Tibial nerve (tissue), 4 donors: ENCODE measurements around the gene UGT1A8. TPM values are rescaled to one million over a fixed set of nuclear protein-coding genes. Genes with fewer than 3 reads are reported as not detected.

Source experiments
- DNase-seq, 2 donors: peaks; one replicate each; pipeline ENCODE4 v3.0.0-alpha.2; 2019; ENCODE audit warnings: low spot score in 2 of 2
- H3K27ac ChIP-seq, 4 donors: fragments of 200-600 bp; sonication (generic) in 3 of 4; one replicate each; pipeline ENCODE4 v1.5.1; 2017 to 2019; ENCODE audit warnings: mild to moderate bottlenecking in 1 of 4
- H3K27me3 ChIP-seq, 2 donors: fragments of 200-600 bp; sonication (generic) in 1 of 2; one replicate each; pipeline versions ENCODE4 v1.5.1 to v1.6.0; 2017 to 2019
- H3K36me3 ChIP-seq, 3 donors: fragments of 200-600 bp; sonication (generic); one replicate each; pipeline ENCODE4 v1.5.1; 2018 to 2019
- H3K4me1 ChIP-seq, 4 donors: fragments of 200-600 bp; sonication (generic) in 3 of 4; one replicate each; pipeline ENCODE4 v1.5.1; 2017 to 2019
- H3K4me3 ChIP-seq, 4 donors: fragments of 200-600 bp; sonication (generic) in 3 of 4; one replicate each; pipeline ENCODE4 v1.5.1; 2017 to 2019; ENCODE audit warnings: mild to moderate bottlenecking in 1 of 4, moderate library complexity in 1 of 4
- H3K9me3 ChIP-seq, 4 donors: fragments of 200-600 bp; sonication (generic) in 3 of 4; one replicate each; pipeline ENCODE4 v1.5.1; 2017 to 2019
- CTCF ChIP-seq, 5 experiments: fragments of 200-600 bp in 3 of 5; fragments of 450-650 bp in 2 of 5; sonication (generic) in 3 of 5; IDR thresholded peaks; one replicate each; pipeline ENCODE4 v1.5.1; 2016 to 2019; ENCODE audit warnings: antibody characterized with exemption in 5 of 5, mild to moderate bottlenecking in 3 of 5, moderate library complexity in 2 of 5
- EP300 ChIP-seq, 2 donors: sonication (generic); formaldehyde crosslinking; IDR thresholded peaks; one replicate each; pipeline ENCODE4 v1.6.1; 2017; ENCODE audit warnings: antibody characterized with exemption in 2 of 2, mild to moderate bottlenecking in 1 of 2
- POLR2A ChIP-seq, 2 donors: fragments of 450-650 bp; IDR thresholded peaks; one replicate each; pipeline ENCODE4 v1.6.1; 2017; ENCODE audit warnings: antibody characterized with exemption in 2 of 2, mild to moderate bottlenecking in 2 of 2, moderate library complexity in 2 of 2
- whole genome bisulfite sequencing, 2 donors: methylation state at CpG; one replicate each; pipeline ENCODE4 v1.1.5; 2018; 5-methylcytosine and 5-hydroxymethylcytosine counted together
- total RNA-seq, 4 donors: library from RNA; depleted of rRNA; stranded (reverse); fragments of >200 nt; gene quantifications; one replicate each; pipeline ENCODE4 v1.1.0, GENCODE V29; 2016

UGT1A8 gene
- total RNA-seq, 4 donors from 2014 or later, result not detected

GRCh38 chr2:233686928-233687327, 69.5 kb downstream of the UGT1A8 start:
- Histone ChIP-seq H3K4me1 (no peaks in the 10 kb centered on the region), H3K4me3 (no peak overlapping the region), H3K27me3 (no peaks in the 10 kb centered on the region), H3K27ac (no peak overlapping the region), H3K36me3 (no peaks in the 10 kb centered on the region), H3K9me3 (no peaks in the 10 kb centered on the region)
- TF ChIP-seq EP300 (IDR thresholded peaks at IDR 0.05) (no peak), CTCF (IDR thresholded peaks at IDR 0.05) (no peak), POLR2A (IDR thresholded peaks at IDR 0.05) (no peak)
- WGBS, 2 donors, result 79 to 90% methylated on average over 5 of the region's 5 CpGs
- no peak for DNase-seq

DNA sequence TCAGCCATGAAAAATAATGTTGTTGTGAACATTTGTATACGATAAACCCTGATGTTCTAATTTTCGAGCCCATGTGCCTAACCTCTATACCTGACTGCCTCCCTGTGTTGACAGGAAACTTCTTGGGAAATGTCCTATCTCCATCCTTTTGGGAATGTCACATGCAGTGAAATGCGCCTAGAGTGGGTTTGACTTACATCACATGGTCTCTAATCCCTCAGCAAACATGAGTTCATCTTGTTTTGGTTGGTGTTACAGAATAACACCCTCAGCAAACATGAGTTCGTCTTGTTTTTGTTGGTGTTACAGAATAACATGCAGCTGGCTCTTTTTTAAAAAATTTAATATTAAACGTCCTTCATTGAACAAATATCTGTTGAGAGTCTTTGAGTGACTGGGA, 70.9 kb downstream of the UGT1A8 start:
- Histone ChIP-seq H3K27me3 (no peaks in the 10 kb centered on the region), H3K36me3 (no peaks in the 10 kb centered on the region), H3K4me1 (no peaks in the 10 kb centered on the region), H3K4me3 (no peak overlapping the region), H3K27ac (no peak overlapping the region), H3K9me3 (no peaks in the 10 kb centered on the region)
- 78 to 83% methylated on average over 5 of the region's 5 CpGs for WGBS, 2 donors
- no peak for DNase-seq
- TF ChIP-seq CTCF (IDR thresholded peaks at IDR 0.05), result no peak
- TF ChIP-seq POLR2A (IDR thresholded peaks at IDR 0.05), result no peak
- no peak for TF ChIP-seq EP300 (IDR thresholded peaks at IDR 0.05)

DNA sequence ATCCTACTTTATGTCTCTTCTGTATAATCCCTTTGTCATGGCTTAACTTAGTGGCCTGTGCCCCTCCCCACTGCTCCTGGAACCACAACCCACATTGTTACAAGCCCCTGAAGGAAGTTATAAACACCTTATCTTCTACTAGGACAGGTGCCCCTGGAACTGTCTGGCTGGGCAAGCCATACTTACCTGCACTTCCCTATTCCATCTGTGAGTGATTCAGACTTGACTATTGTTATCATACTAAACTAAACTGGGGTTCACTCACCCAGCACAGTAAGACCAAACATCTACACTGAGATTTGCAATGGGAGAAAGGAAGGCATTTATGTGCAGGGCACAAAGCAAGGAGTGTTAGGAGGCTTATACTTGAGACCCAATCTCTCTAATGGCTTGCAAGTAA, 71.6 kb downstream of the UGT1A8 start:
- no peak overlapping the region for H3K27ac ChIP-seq

DNA sequence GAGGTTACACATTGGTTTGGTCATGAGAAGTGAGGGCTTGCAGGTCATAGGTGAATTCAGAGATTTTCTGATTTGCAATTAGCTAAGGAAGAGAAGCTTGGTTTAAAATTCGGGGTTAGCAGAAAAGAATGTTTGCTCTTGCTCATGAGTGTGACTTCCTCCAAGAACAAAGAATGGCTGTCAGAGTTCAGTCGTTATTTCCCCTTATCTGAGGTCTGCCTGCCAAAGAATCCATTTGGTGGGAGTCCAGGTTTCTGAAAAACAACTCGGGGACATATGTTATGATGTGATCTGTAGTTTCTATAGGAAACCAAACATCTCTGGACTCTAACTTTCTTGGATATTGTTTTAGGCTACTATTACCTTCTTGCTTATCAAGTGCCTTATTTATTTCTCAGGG, 72.1 kb downstream of the UGT1A8 start:
- WGBS, 2 donors, result 19 to 26% methylated on average over 3 of the region's 3 CpGs
- no peaks in the 10 kb centered on the region for H3K9me3 ChIP-seq
- TF ChIP-seq CTCF (IDR thresholded peaks at IDR 0.05) (no peak), POLR2A (IDR thresholded peaks at IDR 0.05) (no peak), EP300 (IDR thresholded peaks at IDR 0.05) (no peak)
- H3K4me1 ChIP-seq, result no peaks in the 10 kb centered on the region
- no peak for DNase-seq
- H3K27me3 ChIP-seq, result no peaks in the 10 kb centered on the region
- H3K27ac ChIP-seq, result no peak overlapping the region
- no peaks in the 10 kb centered on the region for H3K36me3 ChIP-seq
- no peak overlapping the region for H3K4me3 ChIP-seq

More for the DNA sequence above, 71.6 kb downstream of the UGT1A8 start:
- no peaks in the 10 kb centered on the region for H3K9me3 ChIP-seq
- no peak for DNase-seq
- H3K36me3 ChIP-seq, result no peaks in the 10 kb centered on the region
- H3K4me1 ChIP-seq, result no peaks in the 10 kb centered on the region
- TF ChIP-seq POLR2A (IDR thresholded peaks at IDR 0.05) (no peak), CTCF (IDR thresholded peaks at IDR 0.05) (no peak), EP300 (IDR thresholded peaks at IDR 0.05) (no peak)
- no peaks in the 10 kb centered on the region for H3K27me3 ChIP-seq
- no peak overlapping the region for H3K4me3 ChIP-seq

- Histone ChIP-seq H3K4me1 (no peaks in the 10 kb centered on the region), H3K36me3 (no peaks in the 10 kb centered on the region), H3K4me3 (no peak overlapping the region), H3K27me3 (no peaks in the 10 kb centered on the region), H3K9me3 (no peaks in the 10 kb centered on the region), H3K27ac (no peak overlapping the region)
- TF ChIP-seq EP300 (IDR thresholded peaks at IDR 0.05), result no peak
- TF ChIP-seq POLR2A (IDR thresholded peaks at IDR 0.05), result no peak
- no peak for TF ChIP-seq CTCF (IDR thresholded peaks at IDR 0.05)
- WGBS, 2 donors, result 76 to 85% methylated on average over 4 of the region's 4 CpGs
- no peak for DNase-seq
Measured at GRCh38 chr2:233690444-233690843, 73.0 kb downstream of the UGT1A8 start.
